ENCODE results near the gene FAM204A.

Gene FAM204A

GRCh38 chr10:118315629-118316028 lies 26.5 kb downstream of the FAM204A start:
- Histone ChIP-seq H2AFZ (ENCODE audit: low read depth, low read length) (no peak overlapping the region), H3K4me1 (ENCODE audit: insufficient read depth, low read length) (peaks cover 25% of the 10 kb centered on the region), H3K27me3 (ENCODE audit: insufficient read depth, low read length) (no peaks in the 10 kb centered on the region), H3K36me3 (ENCODE audit: insufficient read depth, low read length) (peaks cover 21% of the 10 kb centered on the region), H3K4me3 (ENCODE audit: low read length) (no peak overlapping the region), H3K9me3 (ENCODE audit: low read length) (no peaks in the 10 kb centered on the region)

- Histone ChIP-seq H3K9me3 (ENCODE audit: low read length) (no peaks in the 10 kb centered on the region), H2AFZ (ENCODE audit: low read depth, low read length) (no peak overlapping the region), H3K4me3 (ENCODE audit: low read length) (no peak overlapping the region), H3K27me3 (ENCODE audit: insufficient read depth, low read length) (no peaks in the 10 kb centered on the region), H3K4me1 (ENCODE audit: insufficient read depth, low read length) (peaks cover 25% of the 10 kb centered on the region), H3K36me3 (ENCODE audit: insufficient read depth, low read length) (peaks cover 20% of the 10 kb centered on the region)
Measured at GRCh38 chr10:118314882-118315281, 27.2 kb downstream of the FAM204A start.

- Histone ChIP-seq H3K9me3 (ENCODE audit: low read length) (no peaks in the 10 kb centered on the region), H2AFZ (ENCODE audit: low read depth, low read length) (no peak overlapping the region), H3K27me3 (ENCODE audit: insufficient read depth, low read length) (no peaks in the 10 kb centered on the region), H3K4me3 (ENCODE audit: low read length) (no peak overlapping the region), H3K4me1 (ENCODE audit: insufficient read depth, low read length) (peaks cover 22% of the 10 kb centered on the region), H3K36me3 (ENCODE audit: insufficient read depth, low read length) (peaks cover 40% of the 10 kb centered on the region)
Measured at GRCh38 chr10:118311505-118311904, 30.6 kb downstream of the FAM204A start.

GRCh38 chr10:118310822-118311221 lies 31.3 kb downstream of the FAM204A start:
- Histone ChIP-seq H2AFZ (ENCODE audit: low read depth, low read length) (no peak overlapping the region), H3K4me1 (ENCODE audit: insufficient read depth, low read length) (peaks cover 16% of the 10 kb centered on the region), H3K4me3 (ENCODE audit: low read length) (no peak overlapping the region), H3K27me3 (ENCODE audit: insufficient read depth, low read length) (no peaks in the 10 kb centered on the region), H3K9me3 (ENCODE audit: low read length) (no peaks in the 10 kb centered on the region), H3K36me3 (ENCODE audit: insufficient read depth, low read length) (peaks cover 45% of the 10 kb centered on the region)

GRCh38 chr10:118309911-118310310 lies 32.2 kb downstream of the FAM204A start:
- peaks cover 51% of the 10 kb centered on the region for H3K36me3 ChIP-seq (ENCODE audit: insufficient read depth, low read length)
- no peaks in the 10 kb centered on the region for H3K27me3 ChIP-seq (ENCODE audit: insufficient read depth, low read length)
- H2AFZ ChIP-seq (ENCODE audit: low read depth, low read length) = no peak overlapping the region
- no peaks in the 10 kb centered on the region for H3K9me3 ChIP-seq (ENCODE audit: low read length)
- H3K4me1 ChIP-seq (ENCODE audit: insufficient read depth, low read length) = peaks cover 7% of the 10 kb centered on the region
- H3K4me3 ChIP-seq (ENCODE audit: low read length) = no peak overlapping the region

GRCh38 chr10:118308664-118309063 lies 33.5 kb downstream of the FAM204A start:
- Histone ChIP-seq H3K36me3 (ENCODE audit: insufficient read depth, low read length) (peaks cover 53% of the 10 kb centered on the region), H3K4me1 (ENCODE audit: insufficient read depth, low read length) (no peaks in the 10 kb centered on the region), H3K9me3 (ENCODE audit: low read length) (no peaks in the 10 kb centered on the region), H2AFZ (ENCODE audit: low read depth, low read length) (no peak overlapping the region), H3K27me3 (ENCODE audit: insufficient read depth, low read length) (no peaks in the 10 kb centered on the region), H3K4me3 (ENCODE audit: low read length) (no peak overlapping the region)

- Histone ChIP-seq H3K9me3 (ENCODE audit: low read length) (no peaks in the 10 kb centered on the region), H3K36me3 (ENCODE audit: insufficient read depth, low read length) (peaks cover 53% of the 10 kb centered on the region), H2AFZ (ENCODE audit: low read depth, low read length) (no peak overlapping the region), H3K27me3 (ENCODE audit: insufficient read depth, low read length) (no peaks in the 10 kb centered on the region), H3K4me1 (ENCODE audit: insufficient read depth, low read length) (no peaks in the 10 kb centered on the region), H3K4me3 (ENCODE audit: low read length) (no peak overlapping the region)
Measured at GRCh38 chr10:118307859-118308258, 34.3 kb downstream of the FAM204A start.

- H2AFZ ChIP-seq (ENCODE audit: low read depth, low read length) = no peak overlapping the region
- no peak overlapping the region for H3K4me3 ChIP-seq (ENCODE audit: low read length)
- H3K9me3 ChIP-seq (ENCODE audit: low read length) = no peaks in the 10 kb centered on the region
- H3K27me3 ChIP-seq (ENCODE audit: insufficient read depth, low read length) = no peaks in the 10 kb centered on the region
- H3K36me3 ChIP-seq (ENCODE audit: insufficient read depth, low read length) = peaks cover 48% of the 10 kb centered on the region
- H3K4me1 ChIP-seq (ENCODE audit: insufficient read depth, low read length) = no peaks in the 10 kb centered on the region
Measured at GRCh38 chr10:118307220-118307619, 34.9 kb downstream of the FAM204A start.

GRCh38 chr10:118305730-118306129 lies 36.4 kb downstream of the FAM204A start:
- no peak overlapping the region for H2AFZ ChIP-seq (ENCODE audit: low read depth, low read length)
- no peaks in the 10 kb centered on the region for H3K27me3 ChIP-seq (ENCODE audit: insufficient read depth, low read length)
- H3K36me3 ChIP-seq (ENCODE audit: insufficient read depth, low read length) = peaks cover 37% of the 10 kb centered on the region
- H3K4me3 ChIP-seq (ENCODE audit: low read length) = no peak overlapping the region
- no peaks in the 10 kb centered on the region for H3K4me1 ChIP-seq (ENCODE audit: insufficient read depth, low read length)
- H3K9me3 ChIP-seq (ENCODE audit: low read length) = no peaks in the 10 kb centered on the region

- Histone ChIP-seq H3K4me3 (ENCODE audit: low read length) (no peak overlapping the region), H3K4me1 (ENCODE audit: insufficient read depth, low read length) (no peaks in the 10 kb centered on the region), H2AFZ (ENCODE audit: low read depth, low read length) (no peak overlapping the region), H3K27me3 (ENCODE audit: insufficient read depth, low read length) (no peaks in the 10 kb centered on the region), H3K9me3 (ENCODE audit: low read length) (no peaks in the 10 kb centered on the region), H3K36me3 (ENCODE audit: insufficient read depth, low read length) (peaks cover 33% of the 10 kb centered on the region)
Measured at GRCh38 chr10:118304521-118304920, 37.6 kb downstream of the FAM204A start.

- Histone ChIP-seq H3K27me3 (ENCODE audit: insufficient read depth, low read length) (no peaks in the 10 kb centered on the region), H3K9me3 (ENCODE audit: low read length) (no peaks in the 10 kb centered on the region), H3K4me1 (ENCODE audit: insufficient read depth, low read length) (peaks cover 5% of the 10 kb centered on the region), H3K4me3 (ENCODE audit: low read length) (no peak overlapping the region), H3K36me3 (ENCODE audit: insufficient read depth, low read length) (peaks cover 11% of the 10 kb centered on the region), H2AFZ (ENCODE audit: low read depth, low read length) (no peak overlapping the region)
Measured at GRCh38 chr10:118301211-118301610, 40.9 kb downstream of the FAM204A start.

- Histone ChIP-seq H3K9me3 (ENCODE audit: low read length) (no peaks in the 10 kb centered on the region), H2AFZ (ENCODE audit: low read depth, low read length) (no peak overlapping the region)
Measured at GRCh38 chr10:118300320-118300719, 41.8 kb downstream of the FAM204A start.

GRCh38 chr10:118298787-118299186 lies 43.3 kb downstream of the FAM204A start:
- Histone ChIP-seq H2AFZ (ENCODE audit: low read depth, low read length) (no peak overlapping the region), H3K36me3 (ENCODE audit: insufficient read depth, low read length) (no peaks in the 10 kb centered on the region), H3K4me3 (ENCODE audit: low read length) (no peak overlapping the region), H3K27me3 (ENCODE audit: insufficient read depth, low read length) (no peaks in the 10 kb centered on the region), H3K4me1 (ENCODE audit: insufficient read depth, low read length) (peaks cover 5% of the 10 kb centered on the region), H3K9me3 (ENCODE audit: low read length) (no peaks in the 10 kb centered on the region)

More at GRCh38 chr10:118300320-118300719, 41.8 kb downstream of the FAM204A start:
- H3K27me3 ChIP-seq (ENCODE audit: insufficient read depth, low read length) = no peaks in the 10 kb centered on the region
- H3K36me3 ChIP-seq (ENCODE audit: insufficient read depth, low read length) = peaks cover 4% of the 10 kb centered on the region
- no peak overlapping the region for H3K4me3 ChIP-seq (ENCODE audit: low read length)
- H3K4me1 ChIP-seq (ENCODE audit: insufficient read depth, low read length) = peaks cover 5% of the 10 kb centered on the region

- H3K4me1 ChIP-seq (ENCODE audit: insufficient read depth, low read length) = peaks cover 8% of the 10 kb centered on the region
- no peak overlapping the region for H3K4me3 ChIP-seq (ENCODE audit: low read length)
- H3K9me3 ChIP-seq (ENCODE audit: low read length) = no peaks in the 10 kb centered on the region
- H3K27me3 ChIP-seq (ENCODE audit: insufficient read depth, low read length) = peaks cover 2% of the 10 kb centered on the region
- no peak overlapping the region for H2AFZ ChIP-seq (ENCODE audit: low read depth, low read length)
- no peaks in the 10 kb centered on the region for H3K36me3 ChIP-seq (ENCODE audit: insufficient read depth, low read length)
Measured at GRCh38 chr10:118291122-118291521, 51.0 kb downstream of the FAM204A start.
